HG03432 (cell line): Measurements from ENCODE around the gene OLIG1.

ENCODE experiments used
- ATAC-seq: cut with Tn5 transposase; IDR thresholded peaks from one replicate; pipeline ENCODE4 v1.9.1; 2021; ENCODE audit warnings: mild to moderate bottlenecking, moderate library complexity; ENCODE audit not compliant: unreplicated experiment

The OLIG1 gene

DNA sequence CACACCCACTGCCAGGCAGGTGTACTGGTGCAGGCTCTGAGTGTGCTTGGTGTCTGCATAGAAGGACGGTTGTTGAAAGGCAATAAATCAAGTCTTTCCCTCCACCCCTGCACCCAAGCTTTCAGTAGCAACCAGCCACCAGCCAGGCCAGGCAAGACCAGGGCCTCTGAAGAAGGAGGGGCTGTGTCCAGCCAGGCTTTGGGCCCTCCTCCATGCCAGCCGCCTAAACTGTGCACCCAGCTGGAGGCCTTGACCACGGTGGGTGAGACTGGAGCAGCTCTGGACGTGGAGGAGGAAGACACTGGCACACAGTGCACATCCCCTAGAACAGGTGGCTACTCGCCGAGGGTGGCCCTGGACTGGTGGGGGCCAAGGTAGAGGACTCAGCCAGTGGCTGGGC is 39.3 kb upstream of the OLIG1 start:
- ATAC-seq: no peak

DNA sequence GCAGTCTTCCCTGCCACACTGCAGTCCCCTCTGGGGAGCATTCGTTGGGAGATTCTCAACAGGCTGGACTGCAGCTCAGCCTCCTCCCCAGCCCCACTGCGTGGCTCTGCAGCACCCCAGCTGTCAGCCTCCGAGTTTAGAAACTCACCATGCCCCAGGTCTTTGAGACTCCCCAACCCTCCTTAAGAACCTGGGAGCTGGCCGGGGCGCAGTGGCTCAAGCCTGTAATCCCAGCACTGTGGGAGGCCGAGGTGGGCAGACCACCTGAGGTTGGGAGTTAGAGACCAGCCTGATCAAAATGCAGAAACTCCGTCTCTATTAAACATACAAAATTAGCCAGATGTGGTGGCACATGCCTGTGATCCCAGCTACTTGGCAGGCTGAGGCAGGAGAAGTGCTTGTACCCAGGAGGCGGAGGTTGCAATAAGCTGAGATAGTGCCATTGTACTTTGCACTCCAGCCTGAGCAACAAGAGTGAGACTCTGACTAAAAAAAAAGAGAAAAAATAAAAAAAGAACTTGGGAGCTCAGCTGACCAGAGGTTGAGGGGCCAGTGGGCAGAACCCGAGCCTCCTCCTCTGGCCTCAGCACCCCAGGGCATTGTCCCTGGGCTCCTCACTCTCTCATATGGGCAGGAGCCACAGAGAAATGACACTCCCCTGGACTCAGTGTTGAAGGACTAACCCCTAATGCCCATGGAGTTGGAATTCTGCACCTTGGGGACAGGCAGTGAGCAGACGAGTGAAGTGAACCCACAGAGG is 38.6 kb upstream of the OLIG1 start:
- no peak for ATAC-seq

DNA sequence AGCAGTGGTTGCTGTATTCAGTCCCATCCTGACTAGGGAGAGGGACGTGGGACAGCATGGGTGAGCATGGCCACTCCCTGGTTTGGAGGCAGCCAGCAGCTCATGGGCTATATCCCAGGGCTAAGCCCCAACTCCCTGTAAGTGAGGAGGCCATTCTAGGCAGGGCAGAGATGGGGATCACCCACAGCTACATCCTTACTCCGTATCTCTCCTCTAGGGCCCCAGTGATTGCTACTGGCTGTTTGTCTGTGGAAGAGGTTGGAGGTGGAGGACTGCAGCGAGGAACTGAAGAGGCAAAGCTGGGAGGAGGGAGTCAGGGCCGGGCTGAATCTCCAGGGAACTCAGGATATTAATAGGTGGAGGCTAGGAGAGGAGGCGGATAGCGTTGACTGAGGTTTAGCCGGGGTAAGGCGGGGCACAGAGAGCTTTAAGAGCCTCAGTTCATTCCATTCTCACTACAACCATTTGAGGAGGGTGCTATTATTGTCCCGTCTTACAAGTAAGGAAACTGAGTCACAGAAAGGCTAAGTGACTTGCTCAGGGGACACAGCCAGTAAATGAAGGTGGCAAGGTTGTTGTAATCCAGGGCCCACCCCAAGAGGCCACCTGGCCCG is 37.4 kb upstream of the OLIG1 start:
- no peak for ATAC-seq

DNA sequence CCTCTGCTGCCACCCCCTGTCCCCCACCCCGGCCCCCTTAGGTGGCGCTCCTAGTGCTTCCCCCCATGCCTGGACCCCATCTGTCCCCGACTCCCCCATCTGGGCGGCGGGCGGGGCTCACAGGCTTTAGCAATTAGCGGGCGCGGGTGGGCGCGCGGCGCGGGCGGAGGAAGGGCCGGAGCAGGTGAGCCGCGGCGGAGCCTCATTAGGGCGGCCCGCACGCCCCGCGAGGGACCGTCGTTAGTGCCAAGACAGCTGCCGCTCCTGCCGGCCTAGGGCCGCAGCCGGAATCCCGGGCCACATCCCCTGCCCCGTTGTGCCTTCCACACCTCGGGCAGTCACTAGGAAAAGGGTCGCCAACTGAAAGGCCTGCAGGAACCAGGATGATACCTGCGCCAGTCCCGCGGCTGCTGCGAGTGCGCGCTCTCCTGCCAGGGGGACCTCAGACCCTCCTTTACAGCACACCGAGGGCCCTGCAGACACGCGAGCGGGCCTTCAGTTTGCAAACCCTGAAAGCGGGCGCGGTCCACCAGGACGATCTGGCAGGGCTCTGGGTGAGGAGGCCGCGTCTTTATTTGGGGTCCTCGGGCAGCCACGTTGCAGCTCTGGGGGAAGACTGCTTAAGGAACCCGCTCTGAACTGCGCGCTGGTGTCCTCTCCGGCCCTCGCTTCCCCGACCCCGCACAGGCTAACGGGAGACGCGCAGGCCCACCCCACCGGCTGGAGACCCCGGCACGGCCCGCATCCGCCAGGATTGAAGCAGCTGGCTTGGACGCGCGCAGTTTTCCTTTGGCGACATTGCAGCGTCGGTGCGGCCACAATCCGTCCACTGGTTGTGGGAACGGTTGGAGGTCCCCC is 36.6 kb upstream of the OLIG1 start:
- ATAC-seq: no peak

DNA sequence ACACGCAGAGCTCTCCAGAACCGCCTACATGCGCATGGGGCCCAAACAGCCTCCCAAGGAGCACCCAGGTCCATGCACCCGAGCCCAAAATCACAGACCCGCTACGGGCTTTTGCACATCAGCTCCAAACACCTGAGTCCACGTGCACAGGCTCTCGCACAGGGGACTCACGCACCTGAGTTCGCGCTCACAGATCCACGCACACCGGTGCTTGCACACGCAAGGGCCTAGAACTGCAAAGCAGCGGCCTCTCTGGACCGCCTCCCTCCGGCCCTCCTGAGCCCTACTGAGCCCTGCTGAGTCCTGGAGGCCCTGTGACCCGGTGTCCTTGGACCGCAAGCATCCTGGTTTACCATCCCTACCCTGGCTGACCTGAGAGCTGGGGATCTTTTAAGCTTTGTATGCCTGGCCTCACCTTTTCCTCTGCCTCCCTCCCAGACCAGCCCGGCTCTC is 36.0 kb upstream of the OLIG1 start:
- no peak for ATAC-seq

DNA sequence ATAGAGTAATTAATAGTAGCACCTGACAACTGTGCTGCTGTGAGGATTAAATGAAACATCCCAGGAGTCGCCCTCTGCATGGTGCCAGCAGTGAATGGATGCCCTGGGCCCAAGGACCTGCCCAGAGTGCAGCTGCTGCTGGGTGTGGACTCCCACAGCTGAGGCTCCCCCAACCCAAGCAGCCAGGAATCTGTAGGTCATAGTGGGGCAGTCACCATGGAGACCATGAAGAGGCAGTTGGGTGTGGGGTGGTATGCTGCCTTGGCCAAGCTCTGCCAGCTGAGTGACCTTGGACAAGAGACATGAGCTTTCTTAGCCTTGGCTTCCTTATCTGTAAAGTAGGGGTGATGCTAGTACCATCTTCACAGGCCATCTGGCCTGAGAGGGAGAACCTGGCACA is 34.8 kb upstream of the OLIG1 start:
- ATAC-seq: no peak

DNA sequence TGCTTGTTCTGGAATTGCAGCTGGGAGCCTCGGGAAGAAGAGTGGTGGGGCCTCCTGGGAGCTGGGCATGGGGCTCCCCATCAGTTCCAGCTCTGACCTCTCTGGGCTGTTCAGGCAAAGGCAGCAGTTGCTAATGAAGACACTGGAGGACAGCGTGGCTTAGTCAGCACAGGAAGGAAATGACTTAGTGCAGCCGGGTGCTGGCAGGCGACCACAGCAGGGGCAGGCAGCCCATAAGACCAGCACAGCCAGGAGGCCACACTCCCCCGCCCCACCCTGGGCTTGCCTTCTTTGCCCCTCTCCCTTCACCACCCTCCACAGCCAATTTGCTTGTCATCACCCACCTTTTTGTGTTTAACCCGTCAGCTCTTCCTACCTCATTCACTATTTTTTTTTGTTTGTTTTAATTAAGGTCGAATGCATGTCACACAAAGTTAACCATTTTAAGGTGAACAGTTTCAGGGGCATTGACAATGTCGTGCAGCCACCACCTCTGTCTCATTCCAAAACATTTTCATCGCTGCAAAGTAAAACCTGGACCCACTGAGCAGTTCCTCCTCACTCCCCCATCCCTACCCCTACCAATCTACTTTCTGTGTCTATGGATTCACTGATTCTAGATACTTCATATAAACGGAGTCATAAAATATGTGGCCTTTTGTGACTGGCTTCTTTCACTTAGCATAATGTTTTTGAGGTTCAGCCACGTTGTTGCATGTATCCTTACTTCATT is 33.3 kb upstream of the OLIG1 start:
- ATAC-seq: peak; percentile 64

DNA sequence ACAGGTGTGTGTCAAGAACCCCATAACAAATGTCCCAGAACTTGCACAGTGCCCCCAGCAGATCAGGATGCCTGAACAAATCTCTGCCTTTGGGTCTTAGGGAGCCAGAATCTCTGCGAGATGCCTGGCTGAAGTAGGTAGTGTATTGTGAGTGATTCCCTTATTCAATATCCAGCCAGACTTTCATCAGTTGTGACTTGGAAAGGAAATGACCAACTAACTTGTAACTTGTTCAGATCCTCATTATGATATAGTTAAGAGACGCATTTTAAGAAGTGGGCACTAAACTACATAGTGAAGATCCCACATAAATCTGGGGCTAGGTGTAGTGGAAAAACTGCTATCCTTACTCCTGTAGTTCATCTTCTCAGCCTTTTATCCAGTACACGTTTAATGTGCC is 32.4 kb upstream of the OLIG1 start:
- ATAC-seq: no peak

DNA sequence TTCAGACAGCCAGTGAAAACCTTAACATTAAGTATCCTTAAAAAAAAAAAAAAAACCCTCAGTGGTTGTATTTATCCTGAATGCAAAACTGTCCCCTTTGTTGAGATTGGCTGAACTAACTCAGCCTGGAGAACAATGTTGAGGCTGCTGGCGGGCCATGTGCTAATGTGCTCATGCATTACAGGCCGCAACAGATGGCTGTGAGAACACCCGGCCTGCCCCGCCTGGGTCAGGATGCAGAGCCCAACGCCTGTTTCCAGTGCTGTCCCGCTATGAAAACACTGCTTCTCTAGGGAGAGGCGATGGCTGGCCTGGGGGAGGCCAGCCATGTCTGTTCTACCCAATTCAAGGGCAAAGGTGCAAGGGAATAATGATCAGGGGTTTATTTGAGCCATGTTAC is 30.4 kb upstream of the OLIG1 start:
- ATAC-seq: no peak

DNA sequence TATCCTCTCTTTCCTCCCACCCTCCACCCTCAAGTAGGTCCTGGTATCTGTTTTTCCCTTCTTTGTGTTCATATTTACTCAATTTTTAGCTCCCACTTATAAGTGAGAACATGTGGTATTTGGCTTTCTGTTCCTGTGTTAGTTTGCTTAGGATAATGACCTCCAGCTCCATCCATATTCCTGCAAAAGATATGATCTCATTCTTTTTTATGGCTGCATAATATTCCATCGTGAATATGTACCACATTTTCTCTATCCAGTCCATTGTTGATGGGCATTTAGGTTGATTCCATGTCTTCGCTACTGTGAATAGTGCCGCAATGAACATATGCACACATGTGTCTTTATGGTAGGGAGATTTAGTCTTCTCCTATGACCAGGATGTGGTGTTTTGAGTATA is 29.7 kb upstream of the OLIG1 start:
- no peak for ATAC-seq

DNA sequence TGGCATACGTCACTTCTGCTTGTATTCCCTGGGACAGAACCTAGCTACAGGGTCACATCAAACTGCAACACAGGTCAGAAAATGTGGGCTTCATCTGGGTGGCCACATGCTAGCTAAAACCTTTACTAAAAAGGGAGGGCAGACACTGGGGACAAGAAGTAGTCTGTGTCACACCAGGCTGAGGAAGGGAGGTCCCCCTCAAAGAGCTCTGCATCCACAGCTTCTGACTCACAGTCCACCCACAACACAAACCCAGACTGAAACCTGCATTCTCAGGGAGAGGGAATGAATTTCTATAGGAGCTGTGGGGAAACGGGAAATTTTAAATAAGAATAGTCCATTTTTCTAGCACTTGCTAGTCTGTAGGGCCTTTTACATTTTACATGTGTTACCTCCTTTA is 28.0 kb upstream of the OLIG1 start:
- ATAC-seq: no peak

DNA sequence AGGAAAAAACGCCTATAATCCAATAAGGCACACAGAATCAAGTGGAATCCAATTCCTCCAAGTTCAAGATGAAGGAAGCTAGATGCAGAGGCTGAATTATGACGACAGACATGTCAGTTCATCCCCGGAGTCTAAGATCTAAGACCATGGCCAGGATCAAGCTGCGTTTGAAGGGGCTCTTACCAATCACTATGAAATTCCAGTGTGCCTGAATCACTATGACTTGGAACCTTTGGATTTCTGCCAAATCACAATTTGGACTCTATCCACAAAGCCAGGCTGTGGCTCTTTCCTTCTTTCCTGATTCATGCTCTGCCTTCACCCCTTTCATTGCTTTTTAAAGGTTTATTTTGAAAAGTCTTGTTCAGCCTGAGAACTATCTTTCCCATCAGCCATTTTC is 27.1 kb upstream of the OLIG1 start:
- no peak for ATAC-seq

DNA sequence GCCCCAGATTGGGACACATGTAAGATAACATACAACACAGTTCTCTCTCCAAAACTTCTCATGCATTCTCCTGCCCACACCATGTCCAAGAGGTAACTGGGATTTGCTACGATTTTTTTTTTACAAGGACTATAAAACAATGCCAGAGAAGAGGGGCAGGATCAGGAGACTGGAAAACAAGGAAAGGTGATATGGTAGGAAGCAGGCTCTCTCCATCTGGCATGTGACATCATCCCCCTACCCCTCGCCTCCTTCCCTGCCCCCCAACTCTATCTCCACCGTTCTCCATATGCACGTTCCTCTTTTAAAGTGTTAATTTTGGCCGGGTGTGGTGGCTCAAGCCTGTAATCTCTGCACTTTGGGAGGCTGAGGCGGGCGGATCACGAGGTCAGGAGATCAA is 23.5 kb upstream of the OLIG1 start:
- ATAC-seq: no peak

DNA sequence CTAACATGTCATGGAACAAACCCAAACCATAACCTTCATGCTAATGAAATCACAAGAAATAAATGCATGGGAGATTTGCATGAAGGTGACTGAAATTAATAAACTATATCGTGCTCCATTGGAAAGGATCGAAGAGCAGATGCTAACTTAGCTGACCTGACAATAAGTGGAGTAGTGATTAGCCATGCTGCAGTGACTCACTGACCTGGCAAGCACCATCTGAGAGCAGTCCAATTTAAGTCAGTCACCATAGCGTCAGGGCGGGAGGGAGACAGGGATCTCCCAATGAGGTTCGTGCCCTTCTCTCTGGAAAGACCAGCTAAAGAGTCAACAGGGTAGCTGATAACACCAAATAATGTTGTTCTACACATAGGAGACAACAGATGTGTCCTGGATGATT is 22.7 kb upstream of the OLIG1 start:
- no peak for ATAC-seq

DNA sequence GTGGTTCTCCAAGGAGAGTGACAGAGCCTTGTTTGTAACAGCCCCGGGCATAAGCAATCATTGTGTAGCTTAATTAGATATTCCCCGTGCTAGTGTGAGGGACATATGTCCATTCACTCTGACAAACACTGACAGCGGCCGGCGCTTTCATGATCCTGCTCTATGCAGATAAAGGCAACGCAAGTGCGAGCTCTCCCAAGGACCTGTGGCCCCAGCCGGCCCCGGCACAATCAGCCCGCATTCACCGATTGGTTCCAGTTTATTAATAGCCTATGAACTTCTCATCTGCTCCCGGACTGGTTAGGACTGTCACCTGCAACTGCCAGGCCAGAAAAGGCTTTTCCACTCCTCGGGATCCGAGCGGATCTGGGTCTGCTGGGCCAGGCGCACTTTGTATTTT is 18.0 kb upstream of the OLIG1 start:
- no peak for ATAC-seq

DNA sequence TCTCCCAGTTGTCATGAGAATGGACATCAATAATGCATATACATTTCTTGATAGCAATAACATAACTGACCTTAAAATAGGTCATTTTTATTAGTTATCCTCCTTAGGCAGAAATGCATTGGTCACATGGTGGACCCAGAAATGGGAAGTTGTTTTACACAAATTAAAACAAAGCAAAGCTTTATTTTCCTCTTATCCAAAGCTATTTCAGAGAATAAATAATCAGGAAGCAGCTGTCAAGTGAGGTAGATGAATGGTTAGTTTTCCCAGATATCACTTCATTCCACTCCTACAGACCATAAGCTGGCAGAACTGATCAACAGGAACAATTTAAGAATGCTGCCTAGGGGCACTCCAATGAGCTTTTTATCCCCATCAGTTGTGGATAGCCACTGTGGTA is 16.0 kb upstream of the OLIG1 start:
- ATAC-seq: no peak

DNA sequence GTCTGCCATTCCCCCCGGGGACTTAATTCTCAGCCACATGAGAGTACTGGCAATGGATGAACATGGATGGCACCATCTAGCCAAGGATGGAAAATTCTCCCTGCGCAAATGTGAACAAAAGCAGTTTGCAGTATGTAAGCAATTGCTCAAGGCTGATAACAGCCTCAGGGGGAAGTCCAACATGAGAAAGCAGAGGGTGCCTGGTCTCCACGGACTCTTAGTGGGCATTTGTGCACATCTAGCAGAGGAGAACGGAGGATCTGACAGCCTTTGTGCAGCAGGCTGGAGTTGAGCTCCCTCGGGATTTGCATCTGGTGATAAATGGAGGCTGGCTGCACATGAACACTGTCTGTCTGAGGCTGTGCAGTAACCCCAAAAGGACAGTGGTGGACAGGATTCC is 13.9 kb upstream of the OLIG1 start:
- no peak for ATAC-seq

DNA sequence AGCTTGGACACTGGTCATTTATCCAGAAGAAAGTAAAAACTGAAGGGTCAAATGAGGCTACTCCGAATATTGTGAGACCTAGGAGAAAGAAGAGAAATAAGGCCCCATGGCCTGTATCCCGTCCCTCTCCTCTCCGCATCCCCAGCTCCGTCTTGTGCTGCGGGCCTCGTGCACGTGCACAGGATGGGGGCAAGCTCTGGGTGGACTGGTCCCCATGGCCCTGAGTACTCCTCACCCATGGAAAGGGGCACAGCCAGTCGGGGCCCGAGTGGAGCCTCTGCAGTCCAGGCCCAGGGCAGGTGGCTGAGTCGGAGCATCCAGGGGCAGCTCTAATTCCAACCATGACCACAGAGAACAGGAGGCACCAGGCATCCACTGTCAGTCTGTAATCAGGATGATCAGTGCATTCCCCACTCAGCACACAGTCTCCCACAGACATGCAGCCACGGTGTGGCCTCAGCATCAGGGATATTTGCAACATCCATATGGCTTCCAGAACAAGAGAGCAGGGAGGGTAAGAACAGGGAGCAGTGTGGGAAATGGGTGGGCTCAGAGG is 12.5 kb upstream of the OLIG1 start:
- ATAC-seq: no peak

DNA sequence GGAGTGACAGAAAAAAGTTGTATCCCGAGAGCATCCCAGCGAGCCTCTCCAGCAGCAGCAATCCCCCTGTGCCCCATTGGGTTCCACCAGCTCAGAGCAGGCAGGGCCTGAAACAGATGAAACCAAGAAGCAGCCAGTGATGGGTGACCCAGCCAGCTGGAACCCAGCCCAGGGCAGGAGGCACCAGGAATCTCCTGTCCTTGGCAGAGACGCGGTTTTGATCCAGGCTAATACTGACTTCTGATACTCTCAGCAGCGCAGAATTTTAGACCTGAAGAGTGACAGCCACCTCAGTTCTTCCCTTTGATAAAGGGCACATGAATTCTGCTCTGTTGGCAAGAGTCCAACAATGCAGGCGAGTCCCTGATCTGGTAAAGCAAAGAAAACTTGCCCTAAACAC is 11.4 kb upstream of the OLIG1 start:
- no peak for ATAC-seq

DNA sequence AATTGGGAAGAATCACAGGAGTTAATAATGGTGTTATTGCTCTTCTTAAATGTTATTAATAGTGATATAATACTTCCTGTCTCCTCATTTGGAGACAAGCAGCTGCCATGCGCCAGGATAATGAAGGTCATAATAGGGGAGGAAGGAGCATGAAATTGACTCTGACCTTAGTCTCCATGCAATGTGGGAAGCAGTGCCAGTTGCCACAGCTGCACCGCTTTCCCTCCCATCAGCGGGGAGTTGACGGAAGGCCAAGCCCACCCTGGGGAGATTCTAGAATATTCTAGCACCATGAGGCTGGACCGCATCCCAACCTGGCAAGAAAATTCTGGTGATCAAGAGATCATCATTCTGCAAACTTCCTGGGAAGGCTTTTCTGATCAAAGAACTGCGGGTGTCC is 11.0 kb upstream of the OLIG1 start:
- ATAC-seq: no peak

DNA sequence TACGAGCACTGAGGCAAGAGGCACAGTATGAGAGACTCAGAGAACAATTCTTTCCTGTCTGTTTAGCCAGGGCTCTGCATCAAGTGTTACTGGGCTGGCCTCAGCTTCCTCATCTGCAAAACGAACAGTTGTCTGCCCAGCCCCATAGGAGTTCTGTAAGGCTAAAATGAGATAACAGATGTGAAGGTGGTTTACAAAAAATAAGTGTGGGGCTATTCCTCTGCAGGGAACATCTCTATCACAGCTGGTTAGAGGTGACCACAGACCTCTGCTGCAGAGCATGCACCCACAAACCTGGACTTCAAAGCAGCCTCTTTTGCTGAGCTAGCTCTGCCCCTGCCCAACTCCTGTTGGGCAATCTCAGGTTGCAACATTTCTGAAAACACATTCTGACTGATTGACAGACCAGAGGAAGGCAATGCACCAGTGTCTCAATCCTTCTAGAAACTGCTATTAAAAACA is 10.5 kb upstream of the OLIG1 start:
- ATAC-seq: no peak
